Measurements from ENCODE around the gene PCYT2.

Gene PCYT2

GRCh38 chr17:81851423-81851822, 59.8 kb downstream of the PCYT2 start:
- no peak for DNase-seq (ENCODE audit: low read depth)

All from stimulated activated CD8-positive, alpha-beta memory T cell treated with anti-CD3 and anti-CD28 coated beads, Interleukin-15, amount 100 ng/mL, for 1 hour (primary cell).